Measurements from ENCODE around the gene SIPA1. TPM values are rescaled to one million over a fixed set of nuclear protein-coding genes. Genes with fewer than 3 reads are reported as not detected.

The SIPA1 gene
- total RNA-seq, 2 experiments from 2014 or later: 95.4 to 156 TPM

DNA sequence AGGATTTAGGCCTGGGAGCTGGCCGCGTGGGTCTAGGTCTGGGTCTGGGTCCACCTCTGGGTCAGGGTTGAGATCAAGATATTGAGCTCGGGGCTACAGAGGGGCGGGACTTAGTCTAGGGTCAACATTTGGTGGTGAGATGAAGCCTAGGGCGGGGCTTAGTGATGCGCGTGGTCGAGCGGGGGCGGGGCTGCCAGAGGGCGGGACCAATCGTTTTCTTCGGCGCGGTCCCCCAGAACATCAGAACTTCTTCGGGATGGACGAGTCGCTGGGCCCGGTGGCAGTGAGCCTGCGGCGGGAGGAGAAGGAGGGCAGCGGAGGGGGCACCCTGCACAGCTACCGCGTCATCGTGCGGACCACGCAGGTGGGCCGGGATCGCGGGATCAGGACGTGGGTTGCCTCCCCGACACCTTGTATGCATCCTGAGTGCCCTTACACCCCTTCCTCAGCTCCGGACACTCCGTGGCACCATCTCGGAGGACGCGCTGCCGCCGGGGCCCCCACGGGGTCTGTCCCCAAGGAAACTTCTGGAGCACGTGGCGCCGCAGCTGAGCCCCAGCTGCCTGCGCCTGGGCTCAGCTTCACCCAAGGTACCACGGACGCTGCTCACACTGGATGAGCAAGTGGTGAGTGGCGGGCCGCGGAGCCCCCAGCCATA lies 4.2 kb downstream of the SIPA1 start:
- CTCF ChIA-PET (ENCODE audit: unreplicated experiment): interaction anchor here (1.1 kb wide), 1 partner anchor 66 kb away, joined by 3 read pairs; no protein-coding TSS in a partner anchor
- POLR2A ChIA-PET: no interaction called here
- H3K79me2 ChIP-seq (ENCODE audit: insufficient read depth, low read depth, low read length): peaks cover 22% of the 10 kb centered on the region; the same call in 1 of the 2 replicates
- intact Hi-C loops (cut with micrococcal nuclease; ENCODE audit: unreplicated experiment): no loop called here
- peaks cover 45% of the 10 kb centered on the region for H3K4me1 ChIP-seq (ENCODE audit: insufficient read depth, low read length, poor library complexity, severe bottlenecking)
- H3K9me2 ChIP-seq (ENCODE audit: insufficient read depth, low read length): no peaks in the 10 kb centered on the region
- H4K20me1 ChIP-seq (ENCODE audit: insufficient read depth, low read length): no peaks in the 10 kb centered on the region
- BruUV-seq (replicated peaks): no TSS peak
- no peak for TF ChIP-seq EZH2phosphoT487 (IDR thresholded peaks at IDR 0.05; ENCODE audit: borderline replicate concordance, low read depth, low read length)
- TF ChIP-seq, protein P1, sequence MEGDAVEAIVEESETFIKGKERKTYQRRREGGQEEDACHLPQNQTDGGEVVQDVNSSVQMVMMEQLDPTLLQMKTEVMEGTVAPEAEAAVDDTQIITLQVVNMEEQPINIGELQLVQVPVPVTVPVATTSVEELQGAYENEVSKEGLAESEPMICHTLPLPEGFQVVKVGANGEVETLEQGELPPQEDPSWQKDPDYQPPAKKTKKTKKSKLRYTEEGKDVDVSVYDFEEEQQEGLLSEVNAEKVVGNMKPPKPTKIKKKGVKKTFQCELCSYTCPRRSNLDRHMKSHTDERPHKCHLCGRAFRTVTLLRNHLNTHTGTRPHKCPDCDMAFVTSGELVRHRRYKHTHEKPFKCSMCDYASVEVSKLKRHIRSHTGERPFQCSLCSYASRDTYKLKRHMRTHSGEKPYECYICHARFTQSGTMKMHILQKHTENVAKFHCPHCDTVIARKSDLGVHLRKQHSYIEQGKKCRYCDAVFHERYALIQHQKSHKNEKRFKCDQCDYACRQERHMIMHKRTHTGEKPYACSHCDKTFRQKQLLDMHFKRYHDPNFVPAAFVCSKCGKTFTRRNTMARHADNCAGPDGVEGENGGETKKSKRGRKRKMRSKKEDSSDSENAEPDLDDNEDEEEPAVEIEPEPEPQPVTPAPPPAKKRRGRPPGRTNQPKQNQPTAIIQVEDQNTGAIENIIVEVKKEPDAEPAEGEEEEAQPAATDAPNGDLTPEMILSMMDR (conservative IDR thresholded peaks at IDR 0.05; ENCODE audit: low read length): no peak
- H3K27ac ChIP-seq (ENCODE audit: low read depth, low read length, poor library complexity, severe bottlenecking): peak overlapping the region; percentile 95
- H3K4me2 ChIP-seq (ENCODE audit: low read length): peak overlapping the region; percentile 97
- no peak overlapping the region for H2AFZ ChIP-seq (ENCODE audit: low read length)
- H3K9me3 ChIP-seq (ENCODE audit: low read length): no peaks in the 10 kb centered on the region
- H3K36me3 ChIP-seq (ENCODE audit: insufficient read depth, low read length): peaks cover 54% of the 10 kb centered on the region
- DNase-seq (ENCODE audit: low spot score): peak; percentile 32
- H3K4me3 ChIP-seq (ENCODE audit: low read depth, low read length, poor library complexity, severe bottlenecking): peak overlapping the region; percentile 90

DNA sequence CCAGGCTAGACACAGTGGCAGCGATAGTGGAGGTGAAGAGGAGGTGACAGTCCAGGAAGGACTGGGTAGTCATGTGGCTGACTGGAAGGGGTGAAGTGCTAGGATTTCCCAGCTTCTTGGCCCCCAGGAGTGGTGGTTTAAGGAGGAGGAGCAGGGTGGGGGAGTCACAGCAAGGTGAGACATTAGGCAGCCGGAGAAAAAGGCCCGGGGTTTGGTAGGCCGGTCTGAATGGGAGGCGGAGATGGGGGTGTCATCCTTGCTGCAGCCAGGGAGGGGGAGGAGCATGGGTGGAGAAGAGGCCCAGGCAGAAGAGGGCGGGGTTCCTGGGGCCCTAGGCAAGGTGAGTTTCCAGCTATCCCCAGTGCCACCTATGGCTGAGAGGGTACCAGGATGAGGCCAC lies 6.1 kb downstream of the SIPA1 start:
- H3K4me3 ChIP-seq (ENCODE audit: low read depth, low read length, poor library complexity, severe bottlenecking): no peak overlapping the region
- H3K9me2 ChIP-seq (ENCODE audit: insufficient read depth, low read length): no peaks in the 10 kb centered on the region
- H3K9me3 ChIP-seq (ENCODE audit: low read length): no peaks in the 10 kb centered on the region
- no TSS peak for BruUV-seq (replicated peaks)
- peaks cover 58% of the 10 kb centered on the region for H3K36me3 ChIP-seq (ENCODE audit: insufficient read depth, low read length)
- H2AFZ ChIP-seq (ENCODE audit: low read length): no peak overlapping the region
- TF ChIP-seq, protein P1 (conservative IDR thresholded peaks at IDR 0.05; ENCODE audit: low read length): no peak
- no peak for TF ChIP-seq EZH2phosphoT487 (IDR thresholded peaks at IDR 0.05; ENCODE audit: borderline replicate concordance, low read depth, low read length)
- ChIA-PET POLR2A (no interaction called here), CTCF (ENCODE audit: unreplicated experiment) (no interaction called here)
- H3K27ac ChIP-seq (ENCODE audit: low read depth, low read length, poor library complexity, severe bottlenecking): no peak overlapping the region
- DNase-seq (ENCODE audit: low spot score): no peak
- H3K4me1 ChIP-seq (ENCODE audit: insufficient read depth, low read length, poor library complexity, severe bottlenecking): peaks cover 33% of the 10 kb centered on the region
- intact Hi-C loops (cut with micrococcal nuclease; ENCODE audit: unreplicated experiment): no loop called here
- no peaks in the 10 kb centered on the region for H4K20me1 ChIP-seq (ENCODE audit: insufficient read depth, low read length)
- H3K79me2 ChIP-seq (ENCODE audit: insufficient read depth, low read depth, low read length): peaks cover 22% of the 10 kb centered on the region; the same call in 1 of the 2 replicates
- H3K4me2 ChIP-seq (ENCODE audit: low read length): no peak overlapping the region

DNA sequence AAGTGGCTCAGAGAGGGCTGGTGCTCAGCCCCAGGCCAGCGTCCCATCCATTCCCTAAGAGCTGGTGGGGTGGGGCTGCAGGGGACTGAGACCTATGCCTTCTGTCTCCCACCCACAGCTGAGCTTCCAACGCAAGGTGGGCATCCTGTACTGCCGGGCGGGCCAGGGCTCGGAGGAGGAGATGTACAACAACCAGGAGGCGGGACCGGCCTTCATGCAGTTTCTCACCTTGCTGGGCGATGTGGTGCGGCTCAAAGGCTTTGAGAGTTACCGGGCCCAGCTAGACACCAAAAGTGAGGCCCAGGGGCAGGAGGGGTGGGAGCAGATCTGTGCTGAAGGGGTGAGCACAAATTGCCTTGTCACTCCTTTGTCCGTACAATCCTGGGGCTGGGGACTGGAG lies 6.9 kb downstream of the SIPA1 start:
- Histone ChIP-seq H3K27ac (ENCODE audit: low read depth, low read length, poor library complexity, severe bottlenecking) (no peak overlapping the region), H3K4me1 (ENCODE audit: insufficient read depth, low read length, poor library complexity, severe bottlenecking) (peaks cover 24% of the 10 kb centered on the region)

More for the DNA sequence above, 6.9 kb downstream of the SIPA1 start:
- Histone ChIP-seq H4K20me1 (ENCODE audit: insufficient read depth, low read length) (no peaks in the 10 kb centered on the region), H3K9me3 (ENCODE audit: low read length) (no peaks in the 10 kb centered on the region), H3K79me2 (ENCODE audit: insufficient read depth, low read depth, low read length) (peaks cover 21% of the 10 kb centered on the region; the same call in 1 of the 2 replicates), H2AFZ (ENCODE audit: low read length) (no peak overlapping the region), H3K36me3 (ENCODE audit: insufficient read depth, low read length) (peaks cover 67% of the 10 kb centered on the region), H3K4me3 (ENCODE audit: low read depth, low read length, poor library complexity, severe bottlenecking) (no peak overlapping the region), H3K4me2 (ENCODE audit: low read length) (no peak overlapping the region), H3K9me2 (ENCODE audit: insufficient read depth, low read length) (no peaks in the 10 kb centered on the region)
- no peak for TF ChIP-seq EZH2phosphoT487 (IDR thresholded peaks at IDR 0.05; ENCODE audit: borderline replicate concordance, low read depth, low read length)
- TF ChIP-seq, protein P1 (conservative IDR thresholded peaks at IDR 0.05; ENCODE audit: low read length): no peak
- no peak for DNase-seq (ENCODE audit: low spot score)
- intact Hi-C loops (cut with micrococcal nuclease; ENCODE audit: unreplicated experiment): no loop called here
- POLR2A ChIA-PET: no interaction called here
- BruUV-seq (replicated peaks): no TSS peak
- CTCF ChIA-PET (ENCODE audit: unreplicated experiment): interaction anchor here (0.5 kb wide), 1 partner anchor 367 kb away, joined by 10 read pairs; no protein-coding TSS in a partner anchor
